Neural progenitor cell (in vitro differentiated cells): ENCODE results near the gene PDGFRA.

Experiments used
- EZH2phosphoT487 ChIP-seq: fragments of 200-600 bp; sonication (generic); IDR thresholded peaks from 2 replicates; pipeline ENCODE4 v1.6.1; 2017; ENCODE audit warnings: antibody characterized with exemption
- TF ChIP-seq, protein P1 (sequence below): fragments of 200-600 bp; sonication (generic); IDR thresholded peaks from 2 replicates; pipeline ENCODE4 v1.5.1; 2017; ENCODE audit warnings: antibody characterized with exemption, mild to moderate bottlenecking

DNA sequence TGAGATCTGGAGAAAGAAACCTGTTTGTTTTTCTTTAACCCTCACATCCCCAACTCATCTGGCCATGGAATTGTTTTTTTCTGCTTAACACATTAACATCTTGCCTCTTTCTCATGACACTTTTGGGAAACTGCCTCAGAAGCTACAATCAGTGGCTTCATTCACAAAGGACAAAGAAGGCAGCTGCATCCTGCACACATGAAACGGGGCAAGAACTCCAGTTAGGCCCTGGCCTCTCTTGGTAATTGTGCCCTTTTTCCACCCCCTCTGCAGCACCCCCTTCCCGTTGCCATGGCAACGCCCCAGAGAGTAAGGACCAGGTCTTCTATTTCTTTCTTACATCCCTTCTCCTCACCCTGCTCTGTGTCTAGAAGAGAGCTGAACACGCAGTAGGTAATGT lies 103.4 kb downstream of the PDGFRA start:
- TF ChIP-seq, protein P1, sequence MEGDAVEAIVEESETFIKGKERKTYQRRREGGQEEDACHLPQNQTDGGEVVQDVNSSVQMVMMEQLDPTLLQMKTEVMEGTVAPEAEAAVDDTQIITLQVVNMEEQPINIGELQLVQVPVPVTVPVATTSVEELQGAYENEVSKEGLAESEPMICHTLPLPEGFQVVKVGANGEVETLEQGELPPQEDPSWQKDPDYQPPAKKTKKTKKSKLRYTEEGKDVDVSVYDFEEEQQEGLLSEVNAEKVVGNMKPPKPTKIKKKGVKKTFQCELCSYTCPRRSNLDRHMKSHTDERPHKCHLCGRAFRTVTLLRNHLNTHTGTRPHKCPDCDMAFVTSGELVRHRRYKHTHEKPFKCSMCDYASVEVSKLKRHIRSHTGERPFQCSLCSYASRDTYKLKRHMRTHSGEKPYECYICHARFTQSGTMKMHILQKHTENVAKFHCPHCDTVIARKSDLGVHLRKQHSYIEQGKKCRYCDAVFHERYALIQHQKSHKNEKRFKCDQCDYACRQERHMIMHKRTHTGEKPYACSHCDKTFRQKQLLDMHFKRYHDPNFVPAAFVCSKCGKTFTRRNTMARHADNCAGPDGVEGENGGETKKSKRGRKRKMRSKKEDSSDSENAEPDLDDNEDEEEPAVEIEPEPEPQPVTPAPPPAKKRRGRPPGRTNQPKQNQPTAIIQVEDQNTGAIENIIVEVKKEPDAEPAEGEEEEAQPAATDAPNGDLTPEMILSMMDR: no peak
- no peak for TF ChIP-seq EZH2phosphoT487
